ENCODE measurements around the gene ADARB1.

- TF ChIP-seq CTCF (IDR thresholded peaks at IDR 0.05; ENCODE audit: insufficient read depth, low read depth, low read length), result no peak
- no peak for TF ChIP-seq EZH2 (IDR thresholded peaks at IDR 0.05; ENCODE audit: insufficient read depth, low read length)
Observed at GRCh38 chr21:45127937-45128336, 53.6 kb downstream of the ADARB1 start.

All from astrocyte (in vitro differentiated cells and primary cell).